K562 (cell line): ENCODE results near the gene BNC2. TPM values are rescaled to one million over a fixed set of nuclear protein-coding genes. Genes with fewer than 3 reads are reported as not detected.

Source experiments
- ATAC-seq: fragments of 200-7000 bp; cut with Tn5 transposase; 3 replicates; pipeline ENCODE4 v1.9.1; 2020; ENCODE audit warnings: moderate library complexity
- BruUV-seq: library from RNA; stranded (reverse); fragments of 400-500 nt; replicated peaks from 2 replicates; lab custom pipeline; 2021; lab: Mats Ljungman, UMichigan
- CTCF ChIA-PET: fragments of 300-600 bp; formaldehyde crosslinking; extraction: SDS; loops from one replicate; lab custom pipeline; 2021; ENCODE audit warnings: low intra/inter-chr PET ratio; lab: Yijun Ruan, JAX
- POLR2A ChIA-PET: fragments of 300-600, 350-650 bp; sonication (Branson Sonifier 250); formaldehyde crosslinking; extraction: SDS; loops from one replicate; lab custom pipeline; 2021; ENCODE audit warnings: antibody characterized with exemption, inconsistent platforms; lab: Yijun Ruan, JAX
- DNase-seq, 4 experiments: peaks; one replicate each; pipeline versions ENCODE4 v3.0.0 to v3.0.0-alpha.2; 2011 to 2018; ENCODE audit warnings: low spot score in 3 of 4, mixed read lengths in 3 of 4; ENCODE audit errors: extremely low read depth in 1 of 4
- FAIRE-seq: peaks from 2 replicates; lab custom pipeline; 2011; peaks lifted over from hg19 to GRCh38; lab: Jason Lieb, UNC
- H2AFZ ChIP-seq: 2 replicates; pipeline ENCODE4 v1.6.0; 2011; ENCODE audit warnings: low read depth, low read length, control low read depth, inconsistent platforms
- H3K27ac ChIP-seq: fragments of 200-600 bp; 3 replicates; pipeline ENCODE4 v1.8.0; 2011; ENCODE audit warnings: low read depth, mild to moderate bottlenecking, control low read depth, inconsistent platforms, low read length, moderate library complexity, mixed read lengths; ENCODE audit errors: extremely low read depth
- H3K27me3 ChIP-seq, 2 experiments: fragments of 300-600 bp in 1 of 2; 2 replicates in 1 of 2; 3 replicates in 1 of 2; pipeline versions ENCODE4 v1.6.0 to v1.8.0; 2011; ENCODE audit warnings: inconsistent platforms in 2 of 2, low read length in 2 of 2, mild to moderate bottlenecking in 1 of 2, mixed read lengths in 1 of 2, moderate library complexity in 1 of 2; ENCODE audit not compliant: control insufficient read depth in 2 of 2, insufficient read depth in 2 of 2
- H3K36me3 ChIP-seq: fragments of 300-600 bp; 3 replicates; pipeline ENCODE4 v1.8.0; 2011; ENCODE audit warnings: mild to moderate bottlenecking, low read length, inconsistent platforms; ENCODE audit not compliant: control insufficient read depth, insufficient read depth
- H3K4me1 ChIP-seq, 2 experiments: fragments of 200-600 bp in 1 of 2; replicated peaks in 1 of 2; 2 replicates in 1 of 2; 3 replicates in 1 of 2; pipeline versions ENCODE4 v1.5.1 to v1.8.0; 2011; ENCODE audit warnings: inconsistent platforms in 2 of 2, low read length in 2 of 2, mild to moderate bottlenecking in 1 of 2, mixed read lengths in 1 of 2, moderate library complexity in 1 of 2; ENCODE audit not compliant: control insufficient read depth in 2 of 2, insufficient read depth in 2 of 2
- H3K4me2 ChIP-seq: 2 replicates; pipeline ENCODE4 v1.6.1; 2011; ENCODE audit warnings: low read length, control low read depth, inconsistent platforms, mixed read lengths; ENCODE audit not compliant: insufficient read depth
- H3K4me3 ChIP-seq: fragments of 200-600 bp; sonication (generic), shearing (Covaris generic); 2 replicates; pipeline ENCODE4 v1.5.1; 2016; ENCODE audit warnings: control low read depth, inconsistent platforms
- H3K79me2 ChIP-seq: fragments of 200-600 bp; 3 replicates; pipeline ENCODE4 v1.8.0; 2011; ENCODE audit warnings: low read length, inconsistent platforms; ENCODE audit not compliant: control insufficient read depth, insufficient read depth
- H3K9ac ChIP-seq, 2 experiments: 2 replicates each; pipeline versions ENCODE4 v1.6.0 to v1.6.1; 2011; ENCODE audit warnings: low read depth in 2 of 2, low read length in 2 of 2, control low read depth in 1 of 2, inconsistent platforms in 1 of 2, mild to moderate bottlenecking in 1 of 2, mixed read lengths in 1 of 2; ENCODE audit not compliant: insufficient read depth in 1 of 2
- H3K9me1 ChIP-seq: one replicate; pipeline ENCODE4 v1.6.0; 2011; ENCODE audit warnings: inconsistent platforms, mild to moderate bottlenecking, low read length, moderate library complexity; ENCODE audit not compliant: control insufficient read depth, insufficient read depth
- H3K9me3 ChIP-seq: replicated peaks from 2 replicates; pipeline ENCODE4 v1.5.1; 2011; ENCODE audit warnings: low read depth, low read length, inconsistent platforms; ENCODE audit not compliant: control insufficient read depth, insufficient read depth
- H4K20me1 ChIP-seq: replicated peaks from 2 replicates; pipeline ENCODE4 v1.6.1; 2011; ENCODE audit warnings: low read length, inconsistent platforms, mixed read lengths; ENCODE audit not compliant: control insufficient read depth, insufficient read depth
- CHCHD3 ChIP-seq: fragments of 250-450 bp; sonication (Bioruptor Pico); IDR thresholded peaks from 2 replicates; pipeline ENCODE4 v2.1.2; 2022; ENCODE audit warnings: mild to moderate bottlenecking
- CTCFL ChIP-seq: IDR thresholded peaks from 2 replicates; pipeline ENCODE4 v1.6.1; 2011; ENCODE audit warnings: borderline replicate concordance, low read depth, mild to moderate bottlenecking, moderate library complexity, low read length; ENCODE audit not compliant: insufficient read depth, poor library complexity, severe bottlenecking
- E2F4 ChIP-seq: sonication (generic); formaldehyde crosslinking; IDR thresholded peaks from 2 replicates; pipeline ENCODE4 v1.8.0; 2022; ENCODE audit warnings: mild to moderate bottlenecking, low read depth, missing genetic modification reagents
- EWSR1 ChIP-seq: fragments of 450-650 bp; IDR thresholded peaks from 2 replicates; pipeline ENCODE4 v1.6.1; 2018; ENCODE audit warnings: borderline replicate concordance, mild to moderate bottlenecking, low read depth, moderate library complexity; ENCODE audit not compliant: partially characterized antibody
- HNRNPK ChIP-seq: fragments of 200-400 bp; formaldehyde crosslinking; IDR thresholded peaks from one replicate; pipeline ENCODE4 v1.6.1; 2018; ENCODE audit warnings: mild to moderate bottlenecking, low read depth, low read length; ENCODE audit not compliant: poor library complexity, severe bottlenecking
- PREB ChIP-seq: sonication (generic); formaldehyde crosslinking; IDR thresholded peaks from 2 replicates; pipeline ENCODE4 v1.8.1; 2023; ENCODE audit warnings: mild to moderate bottlenecking, missing genetic modification reagents
- SRSF3 ChIP-seq: fragments of 200-400 bp; formaldehyde crosslinking; IDR thresholded peaks from 2 replicates; pipeline ENCODE4 v1.6.1; 2016; ENCODE audit warnings: mild to moderate bottlenecking, low read length, moderate library complexity; ENCODE audit not compliant: insufficient read depth
- WGBS: fragments of 100-300 bp; shearing (Covaris generic); methylation state at CpG from one replicate; pipeline ENCODE4 v1.1.6; 2016; ENCODE audit warnings: low coverage, mixed read lengths; ENCODE audit not compliant: insufficient coverage; ENCODE audit errors: missing lambda C conversion rate; 5-methylcytosine and 5-hydroxymethylcytosine counted together
- in situ Hi-C: fragments of 300-500 bp; cut with MboI; formaldehyde crosslinking; loops from 4 replicates; pipeline ENCODE4 v1.15.0; 2018; ENCODE audit warnings: inconsistent platforms, mixed read lengths
- intact Hi-C: fragments of 100-400 bp; cut with micrococcal nuclease; formaldehyde crosslinking; loops from 2 replicates; pipeline ENCODE4 v1.14.2; 2022
- polyA plus RNA-seq, 8 experiments: library from polyadenylated mRNA; depleted of rRNA in 4 of 8; stranded (reverse) in 5 of 8; unstranded in 3 of 8; fragments of >200 nt; fragmentation: Nextera tagmentation in 2 of 8; fragmentation: Illumina TruSeq in 1 of 8; extraction: Ambion mirVana in 2 of 8; extraction: Trizol in 1 of 8; gene quantifications; 2 replicates each; pipeline versions ENCODE4 v1.2.1 to v1.2.3, GENCODE V29; 2011 to 2014; ENCODE audit warnings: inconsistent platforms in 1 of 8, missing spikeins in 1 of 8
- total RNA-seq, 7 experiments: library from RNA; depleted of rRNA in 6 of 7; stranded (reverse); fragments of >200 nt in 6 of 7; fragmentation: Illumina TruSeq in 2 of 7; extraction: Trizol in 2 of 7; gene quantifications; 2 replicates each; pipeline versions ENCODE4 v1.2.1 to v1.2.3, GENCODE V29; 2011 to 2021; ENCODE audit warnings: low replicate concordance in 1 of 7

Gene BNC2
- total and polyA plus RNA-seq, 9 of the 15 experiments (the other 6 are each of a cell fraction or from before 2014, with no cell fraction given) = not detected

GRCh38 chr9:16461137-16461840, 409.2 kb downstream of the BNC2 start:
- no peak overlapping the region for H2AFZ ChIP-seq
- H3K9me1 ChIP-seq = no peaks in the 10 kb centered on the region
- ChIA-PET CTCF (no interaction called here), POLR2A (no interaction called here)
- H3K27ac ChIP-seq = no peak overlapping the region
- H3K4me1 ChIP-seq = no peaks in the 10 kb centered on the region
- DNase-seq = no peak
- no TSS peak for BruUV-seq
- H3K79me2 ChIP-seq = no peaks in the 10 kb centered on the region
- TF ChIP-seq HNRNPK (no peak), CTCFL (no peak), E2F4 (CRISPR knock-in tag) (no peak), PREB (CRISPR knock-in tag) (no peak), SRSF3 (no peak), EWSR1 (no peak), CHCHD3 (CRISPR knock-in tag) (no peak)
- no peaks in the 10 kb centered on the region for H3K36me3 ChIP-seq
- no peak overlapping the region for H3K9ac ChIP-seq
- intact Hi-C loops = no loop called here
- ATAC-seq = no peak
- in situ Hi-C loops = no loop called here
- no peak overlapping the region for H3K4me3 ChIP-seq
- no peak for FAIRE-seq
- H3K27me3 ChIP-seq = no peaks in the 10 kb centered on the region
- H3K4me2 ChIP-seq = no peak overlapping the region
- H4K20me1 ChIP-seq = no peaks in the 10 kb centered on the region
- 2% methylated on average over 11 of the region's 12 CpGs for WGBS
- no peaks in the 10 kb centered on the region for H3K9me3 ChIP-seq
